ENCODE measurements around the gene DST.

The DST gene

GRCh38 chr6:56683882-56684281 lies 41.2 kb upstream of the DST start:
- no peaks in the 10 kb centered on the region for H3K4me1 ChIP-seq (ENCODE audit: insufficient read depth, low read length, poor library complexity, severe bottlenecking)
- H3K79me2 ChIP-seq (ENCODE audit: insufficient read depth, low read length), result no peaks in the 10 kb centered on the region
- H3K9me3 ChIP-seq (ENCODE audit: insufficient read depth, low read depth, low read length), result no peaks in the 10 kb centered on the region
- no peak overlapping the region for H2AFZ ChIP-seq (ENCODE audit: low read length)
- TF ChIP-seq EZH2phosphoT487 (IDR thresholded peaks at IDR 0.05; ENCODE audit: borderline replicate concordance), result no peak
- no peak for TF ChIP-seq CTCF (conservative IDR thresholded peaks at IDR 0.05; ENCODE audit: low read length)
- H3K4me3 ChIP-seq (ENCODE audit: low read length, poor library complexity, severe bottlenecking), result no peak overlapping the region
- no peaks in the 10 kb centered on the region for H3K9me2 ChIP-seq (replicated peaks; ENCODE audit: low read depth, low read length)
- H3K9ac ChIP-seq (ENCODE audit: low read depth, low read length, poor library complexity, severe bottlenecking), result no peak overlapping the region
- no peaks in the 10 kb centered on the region for H3F3A ChIP-seq (ENCODE audit: low read depth)
- H3K36me3 ChIP-seq (ENCODE audit: insufficient read depth, low read length), result no peaks in the 10 kb centered on the region
- no peak overlapping the region for H3K4me2 ChIP-seq (ENCODE audit: low read depth, low read length, poor library complexity, severe bottlenecking)
- H4K20me1 ChIP-seq (ENCODE audit: insufficient read depth, low read length, poor library complexity, severe bottlenecking), result no peaks in the 10 kb centered on the region
- no peaks in the 10 kb centered on the region for H3K27me3 ChIP-seq (ENCODE audit: insufficient read depth, low read length, poor library complexity, severe bottlenecking)

- Histone ChIP-seq H3K9me2 (replicated peaks; ENCODE audit: low read depth, low read length) (no peaks in the 10 kb centered on the region), H3K9me3 (ENCODE audit: insufficient read depth, low read depth, low read length) (no peaks in the 10 kb centered on the region), H3K79me2 (ENCODE audit: insufficient read depth, low read length) (no peaks in the 10 kb centered on the region), H2AFZ (ENCODE audit: low read length) (no peak overlapping the region), H3K36me3 (ENCODE audit: insufficient read depth, low read length) (no peaks in the 10 kb centered on the region), H3K9ac (ENCODE audit: low read depth, low read length, poor library complexity, severe bottlenecking) (no peak overlapping the region), H3F3A (ENCODE audit: low read depth) (no peaks in the 10 kb centered on the region), H4K20me1 (ENCODE audit: insufficient read depth, low read length, poor library complexity, severe bottlenecking) (no peaks in the 10 kb centered on the region), H3K27me3 (ENCODE audit: insufficient read depth, low read length, poor library complexity, severe bottlenecking) (no peaks in the 10 kb centered on the region), H3K4me1 (ENCODE audit: insufficient read depth, low read length, poor library complexity, severe bottlenecking) (no peaks in the 10 kb centered on the region), H3K4me2 (ENCODE audit: low read depth, low read length, poor library complexity, severe bottlenecking) (no peak overlapping the region), H3K4me3 (ENCODE audit: low read length, poor library complexity, severe bottlenecking) (no peak overlapping the region)
- TF ChIP-seq CTCF (conservative IDR thresholded peaks at IDR 0.05; ENCODE audit: low read length), result no peak
- no peak for TF ChIP-seq EZH2phosphoT487 (IDR thresholded peaks at IDR 0.05; ENCODE audit: borderline replicate concordance)
Measured at GRCh38 chr6:56682635-56683034, 39.9 kb upstream of the DST start.

DNA sequence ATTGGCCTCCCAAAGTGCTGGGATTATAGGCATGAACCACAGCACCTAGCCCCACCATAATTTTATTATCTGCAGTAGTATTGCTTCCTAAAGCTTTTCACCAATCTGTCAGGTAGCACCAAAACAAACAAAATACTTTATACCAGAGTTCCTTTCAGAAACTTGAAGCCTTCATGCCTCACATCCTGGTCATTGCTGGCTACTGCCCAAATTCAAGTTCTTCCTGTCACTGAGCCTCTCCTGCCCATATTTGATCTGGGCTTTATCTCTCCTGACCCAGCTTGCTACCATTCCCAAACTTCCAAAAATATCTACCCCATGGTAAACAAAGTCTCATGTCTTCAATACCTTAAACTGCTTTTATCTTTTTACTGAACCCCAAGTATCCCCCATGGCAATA lies 34.9 kb upstream of the DST start:
- Histone ChIP-seq H3K79me2 (ENCODE audit: insufficient read depth, low read length) (no peaks in the 10 kb centered on the region), H3K4me2 (ENCODE audit: low read depth, low read length, poor library complexity, severe bottlenecking) (no peak overlapping the region), H2AFZ (ENCODE audit: low read length) (no peak overlapping the region), H3K4me1 (ENCODE audit: insufficient read depth, low read length, poor library complexity, severe bottlenecking) (peaks cover 11% of the 10 kb centered on the region), H3F3A (ENCODE audit: low read depth) (0 out of 2 replicates have a peak, but pooled peaks cover under 1% of the 10 kb centered on the region), H4K20me1 (ENCODE audit: insufficient read depth, low read length, poor library complexity, severe bottlenecking) (no peaks in the 10 kb centered on the region), H3K4me3 (ENCODE audit: low read length, poor library complexity, severe bottlenecking) (no peak overlapping the region), H3K9me2 (replicated peaks; ENCODE audit: low read depth, low read length) (no peaks in the 10 kb centered on the region), H3K9ac (ENCODE audit: low read depth, low read length, poor library complexity, severe bottlenecking) (no peak overlapping the region), H3K27me3 (ENCODE audit: insufficient read depth, low read length, poor library complexity, severe bottlenecking) (no peaks in the 10 kb centered on the region), H3K36me3 (ENCODE audit: insufficient read depth, low read length) (no peaks in the 10 kb centered on the region), H3K9me3 (ENCODE audit: insufficient read depth, low read depth, low read length) (no peaks in the 10 kb centered on the region)
- TF ChIP-seq EZH2phosphoT487 (IDR thresholded peaks at IDR 0.05; ENCODE audit: borderline replicate concordance) (no peak), CTCF (conservative IDR thresholded peaks at IDR 0.05; ENCODE audit: low read length) (no peak)

Data from Loucy (cell line).